GM18507 (cell line): Measurements from ENCODE around the gene SORL1.

Experiments
- DNase-seq: peaks from one replicate; pipeline ENCODE4 v3.0.0; 2011; ENCODE audit warnings: low read depth; ENCODE audit not compliant: insufficient read length; ENCODE audit errors: extremely low spot score
- FAIRE-seq: peaks from 2 replicates; lab custom pipeline; 2011; peaks lifted over from hg19 to GRCh38; lab: Jason Lieb, UNC

SORL1 gene

GRCh38 chr11:121572571-121573059 is 120.5 kb downstream of the SORL1 start:
- no peak for FAIRE-seq

GRCh38 chr11:121574801-121575200 is 122.7 kb downstream of the SORL1 start:
- FAIRE-seq (no peak), DNase-seq (no peak)

More at GRCh38 chr11:121572571-121573059, 120.5 kb downstream of the SORL1 start:
- no peak for DNase-seq

- DNase-seq (no peak), FAIRE-seq (peak; percentile 90)
These were observed 123.3 kb downstream of the SORL1 start for GRCh38 chr11:121575250-121575962.

GRCh38 chr11:121575963-121576290 is 123.8 kb downstream of the SORL1 start:
- DNase-seq (no peak), FAIRE-seq (no peak)

- no peak for DNase-seq
- no peak for FAIRE-seq
These were observed 124.4 kb downstream of the SORL1 start for GRCh38 chr11:121576531-121576930.

GRCh38 chr11:121577106-121577848 is 125.2 kb downstream of the SORL1 start:
- DNase-seq (no peak), FAIRE-seq (no peak)

GRCh38 chr11:121578251-121578976 is 126.3 kb downstream of the SORL1 start:
- FAIRE-seq: no peak
- no peak for DNase-seq

- DNase-seq: no peak
- FAIRE-seq: no peak
These were observed 128.0 kb downstream of the SORL1 start for GRCh38 chr11:121580154-121580553.

GRCh38 chr11:121581607-121582006 is 129.5 kb downstream of the SORL1 start:
- FAIRE-seq: no peak

GRCh38 chr11:121582296-121582695 is 130.2 kb downstream of the SORL1 start:
- FAIRE-seq (no peak), DNase-seq (no peak)

More at GRCh38 chr11:121581607-121582006, 129.5 kb downstream of the SORL1 start:
- DNase-seq: no peak

- DNase-seq (no peak), FAIRE-seq (no peak)
These were observed 131.7 kb downstream of the SORL1 start for GRCh38 chr11:121583825-121584224.

- no peak for FAIRE-seq
- DNase-seq: no peak
These were observed 134.6 kb downstream of the SORL1 start for GRCh38 chr11:121586750-121587149.

- no peak for FAIRE-seq
- no peak for DNase-seq
These were observed 135.1 kb downstream of the SORL1 start for GRCh38 chr11:121587182-121587581.

GRCh38 chr11:121588747-121589146 is 136.6 kb downstream of the SORL1 start:
- FAIRE-seq (peak; percentile 42), DNase-seq (no peak)

GRCh38 chr11:121589946-121590537 is 137.9 kb downstream of the SORL1 start:
- FAIRE-seq: peak; percentile 98

GRCh38 chr11:121590772-121591404 is 138.8 kb downstream of the SORL1 start:
- DNase-seq: no peak
- FAIRE-seq: no peak

More at GRCh38 chr11:121589946-121590537, 137.9 kb downstream of the SORL1 start:
- DNase-seq: peak; percentile 59

- DNase-seq (no peak), FAIRE-seq (no peak)
These were observed 139.4 kb downstream of the SORL1 start for GRCh38 chr11:121591405-121592033.

GRCh38 chr11:121592708-121593107 is 140.6 kb downstream of the SORL1 start:
- DNase-seq (no peak), FAIRE-seq (peak; percentile 50)

GRCh38 chr11:121595717-121596161 is 143.6 kb downstream of the SORL1 start:
- no peak for FAIRE-seq
- no peak for DNase-seq
